Astrocyte (in vitro differentiated cells and primary cell): ENCODE results near the gene SSTR5. TPM values are rescaled to one million over a fixed set of nuclear protein-coding genes. Genes with fewer than 3 reads are reported as not detected.

Source experiments
- DNase-seq: peaks from one replicate; pipeline ENCODE4 v3.0.0-alpha.2; 2010; ENCODE audit warnings: low read depth
- FAIRE-seq: peaks from 2 replicates; lab custom pipeline; 2011; peaks lifted over from hg19 to GRCh38; lab: Jason Lieb, UNC
- H2AFZ ChIP-seq: 2 replicates; pipeline ENCODE4 v1.6.0; 2012; ENCODE audit warnings: low read depth, low read length, inconsistent platforms
- H3K27ac ChIP-seq: 2 replicates; pipeline ENCODE4 v1.5.1; 2011; ENCODE audit warnings: low read depth, low read length, inconsistent platforms
- H3K27me3 ChIP-seq: 2 replicates; pipeline ENCODE4 v1.6.0; 2011; ENCODE audit warnings: low read length, inconsistent platforms; ENCODE audit not compliant: insufficient read depth
- H3K36me3 ChIP-seq: 2 replicates; pipeline ENCODE4 v1.5.1; 2011; ENCODE audit warnings: low read length, inconsistent platforms; ENCODE audit not compliant: insufficient read depth
- H3K4me1 ChIP-seq: 2 replicates; pipeline ENCODE4 v1.5.1; 2011; ENCODE audit warnings: low read length, inconsistent platforms; ENCODE audit not compliant: insufficient read depth
- H3K4me2 ChIP-seq: 2 replicates; pipeline ENCODE4 v1.6.0; 2012; ENCODE audit warnings: low read length, inconsistent platforms
- H3K4me3 ChIP-seq: 2 replicates; pipeline ENCODE4 v1.5.1; 2011; ENCODE audit warnings: low read depth, mild to moderate bottlenecking, low read length, inconsistent platforms; ENCODE audit not compliant: insufficient read depth
- H3K79me2 ChIP-seq: 2 replicates; pipeline ENCODE4 v1.6.0; 2012; ENCODE audit warnings: mild to moderate bottlenecking, low read length, inconsistent platforms; ENCODE audit not compliant: insufficient read depth
- H3K9ac ChIP-seq: 2 replicates; pipeline ENCODE4 v1.6.0; 2012; ENCODE audit warnings: mild to moderate bottlenecking, low read length, inconsistent platforms
- H3K9me3 ChIP-seq: 2 replicates; pipeline ENCODE4 v1.5.1; 2012; ENCODE audit warnings: low read depth, mild to moderate bottlenecking, low read length, inconsistent platforms; ENCODE audit not compliant: insufficient read depth
- H4K20me1 ChIP-seq: 2 replicates; pipeline ENCODE4 v1.6.0; 2012; ENCODE audit warnings: low read length, inconsistent platforms; ENCODE audit not compliant: insufficient read depth
- H3K27ac Mint-ChIP-seq: one replicate; pipeline ENCODE4 v1.8.0; 2021; ENCODE audit warnings: mild to moderate bottlenecking, mixed read lengths; ENCODE audit not compliant: unreplicated experiment
- H3K27me3 Mint-ChIP-seq: one replicate; pipeline ENCODE4 v1.8.0; 2021; ENCODE audit warnings: low read depth, mixed read lengths; ENCODE audit not compliant: unreplicated experiment
- H3K36me3 Mint-ChIP-seq: one replicate; pipeline ENCODE4 v1.8.0; 2021; ENCODE audit warnings: low read depth, mixed read lengths; ENCODE audit not compliant: unreplicated experiment
- H3K4me1 Mint-ChIP-seq: one replicate; pipeline ENCODE4 v1.8.0; 2021; ENCODE audit warnings: low read depth, mixed read lengths; ENCODE audit not compliant: unreplicated experiment
- H3K4me3 Mint-ChIP-seq: one replicate; pipeline ENCODE4 v1.8.0; 2021; ENCODE audit warnings: mild to moderate bottlenecking, moderate library complexity, mixed read lengths; ENCODE audit not compliant: unreplicated experiment
- H3K9me3 Mint-ChIP-seq: one replicate; pipeline ENCODE4 v1.8.0; 2021; ENCODE audit warnings: mild to moderate bottlenecking, mixed read lengths; ENCODE audit not compliant: unreplicated experiment
- EZH2 ChIP-seq: IDR thresholded peaks from 2 replicates; pipeline ENCODE4 v1.6.1; 2012; ENCODE audit warnings: mild to moderate bottlenecking, low read length, inconsistent platforms; ENCODE audit not compliant: insufficient read depth
- total RNA-seq: library from RNA; stranded (reverse); gene quantifications from 2 replicates; pipeline ENCODE4 v1.2.1, GENCODE V29; 2021
- TF ChIP-seq, protein P1 (sequence below): IDR thresholded peaks from 2 replicates; pipeline ENCODE4 v1.5.1; 2011; ENCODE audit warnings: low read depth, mild to moderate bottlenecking, inconsistent platforms, low read length, moderate library complexity; ENCODE audit not compliant: insufficient read depth

Gene SSTR5
- total RNA-seq, 1 donor from 2014 or later = not detected

DNA sequence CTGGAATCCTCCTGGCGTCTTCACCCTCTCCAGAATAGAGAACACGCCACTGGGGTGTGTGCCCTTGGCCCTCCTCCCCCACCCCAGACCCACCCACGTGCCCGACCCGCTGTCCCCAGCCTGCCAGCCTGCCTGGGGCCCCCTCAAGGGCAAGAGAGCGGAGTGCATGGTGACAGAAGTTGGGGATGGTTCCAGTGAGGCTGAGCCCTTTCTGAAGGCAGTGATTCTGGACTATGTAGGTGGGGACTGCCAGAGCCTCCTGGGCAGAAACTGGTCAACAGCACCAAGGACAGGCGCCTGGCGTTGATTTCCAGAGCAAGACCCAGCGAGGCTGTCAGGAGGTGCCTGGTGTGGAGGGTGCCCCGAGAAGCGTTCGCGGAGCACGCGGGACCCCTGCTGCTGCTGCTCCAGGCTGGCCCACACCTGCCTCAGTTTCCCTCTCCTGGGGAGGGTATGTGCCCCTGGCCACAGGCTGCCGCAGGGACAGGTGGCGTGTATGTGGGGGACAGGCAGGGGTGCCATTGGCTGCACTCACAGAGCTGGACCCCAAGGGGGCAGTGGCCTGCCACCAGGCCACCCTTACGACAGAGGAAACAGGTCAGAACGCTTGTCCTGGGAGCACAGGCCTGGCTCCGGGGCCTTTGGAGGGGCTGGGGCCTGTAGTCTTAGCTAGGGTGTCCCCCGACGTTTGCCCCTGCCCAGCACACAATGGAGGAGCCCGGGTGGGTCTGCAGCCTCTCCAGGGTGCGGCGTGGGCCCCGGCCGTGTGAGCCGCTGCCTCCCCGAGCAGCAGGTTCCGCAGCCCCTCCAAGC is 1.2 kb downstream of the SSTR5 start:
- Mint-ChIP-seq H3K4me1 (no peaks in the 10 kb centered on the region), H3K27me3 (peaks cover 20% of the 10 kb centered on the region), H3K9me3 (no peaks in the 10 kb centered on the region), H3K4me3 (no peak overlapping the region), H3K27ac (no peak overlapping the region), H3K36me3 (no peaks in the 10 kb centered on the region)
- FAIRE-seq = no peak
- Histone ChIP-seq H4K20me1 (no peaks in the 10 kb centered on the region), H3K9me3 (no peaks in the 10 kb centered on the region), H3K4me3 (no peak overlapping the region), H3K27me3 (peaks cover 29% of the 10 kb centered on the region), H3K4me1 (peaks cover 1% of the 10 kb centered on the region), H3K9ac (no peak overlapping the region), H3K4me2 (no peak overlapping the region), H3K27ac (no peak overlapping the region), H3K36me3 (no peaks in the 10 kb centered on the region), H2AFZ (no peak overlapping the region), H3K79me2 (no peaks in the 10 kb centered on the region)
- no peak for DNase-seq
- TF ChIP-seq EZH2 = no peak
- TF ChIP-seq, protein P1, sequence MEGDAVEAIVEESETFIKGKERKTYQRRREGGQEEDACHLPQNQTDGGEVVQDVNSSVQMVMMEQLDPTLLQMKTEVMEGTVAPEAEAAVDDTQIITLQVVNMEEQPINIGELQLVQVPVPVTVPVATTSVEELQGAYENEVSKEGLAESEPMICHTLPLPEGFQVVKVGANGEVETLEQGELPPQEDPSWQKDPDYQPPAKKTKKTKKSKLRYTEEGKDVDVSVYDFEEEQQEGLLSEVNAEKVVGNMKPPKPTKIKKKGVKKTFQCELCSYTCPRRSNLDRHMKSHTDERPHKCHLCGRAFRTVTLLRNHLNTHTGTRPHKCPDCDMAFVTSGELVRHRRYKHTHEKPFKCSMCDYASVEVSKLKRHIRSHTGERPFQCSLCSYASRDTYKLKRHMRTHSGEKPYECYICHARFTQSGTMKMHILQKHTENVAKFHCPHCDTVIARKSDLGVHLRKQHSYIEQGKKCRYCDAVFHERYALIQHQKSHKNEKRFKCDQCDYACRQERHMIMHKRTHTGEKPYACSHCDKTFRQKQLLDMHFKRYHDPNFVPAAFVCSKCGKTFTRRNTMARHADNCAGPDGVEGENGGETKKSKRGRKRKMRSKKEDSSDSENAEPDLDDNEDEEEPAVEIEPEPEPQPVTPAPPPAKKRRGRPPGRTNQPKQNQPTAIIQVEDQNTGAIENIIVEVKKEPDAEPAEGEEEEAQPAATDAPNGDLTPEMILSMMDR = no peak

DNA sequence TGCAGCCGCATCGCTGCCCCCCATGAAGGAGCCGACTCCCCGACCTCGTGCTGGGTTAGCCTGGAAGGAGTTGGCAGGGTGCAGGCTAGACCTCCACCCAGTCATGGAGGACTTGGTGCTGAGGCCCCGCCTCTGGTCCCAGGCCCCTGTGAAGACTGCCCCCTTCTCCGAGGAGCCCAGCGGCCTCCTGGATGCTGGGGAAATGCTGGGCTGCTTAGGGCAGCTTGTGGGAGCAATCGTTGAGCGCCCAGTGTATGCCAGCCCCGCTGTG is 1.8 kb downstream of the SSTR5 start:
- Histone ChIP-seq H3K79me2 (no peaks in the 10 kb centered on the region), H3K4me3 (no peak overlapping the region), H3K27ac (no peak overlapping the region), H3K27me3 (peaks cover 29% of the 10 kb centered on the region), H4K20me1 (no peaks in the 10 kb centered on the region), H3K4me2 (no peak overlapping the region), H3K9ac (no peak overlapping the region), H3K36me3 (no peaks in the 10 kb centered on the region), H3K4me1 (peaks cover 2% of the 10 kb centered on the region), H3K9me3 (no peaks in the 10 kb centered on the region), H2AFZ (no peak overlapping the region)
- Mint-ChIP-seq H3K4me3 (no peak overlapping the region), H3K9me3 (no peaks in the 10 kb centered on the region), H3K36me3 (no peaks in the 10 kb centered on the region), H3K27me3 (peaks cover 20% of the 10 kb centered on the region), H3K27ac (no peak overlapping the region), H3K4me1 (no peaks in the 10 kb centered on the region)
- FAIRE-seq (no peak), DNase-seq (no peak)
- TF ChIP-seq EZH2 = no peak
- TF ChIP-seq, protein P1 = no peak

DNA sequence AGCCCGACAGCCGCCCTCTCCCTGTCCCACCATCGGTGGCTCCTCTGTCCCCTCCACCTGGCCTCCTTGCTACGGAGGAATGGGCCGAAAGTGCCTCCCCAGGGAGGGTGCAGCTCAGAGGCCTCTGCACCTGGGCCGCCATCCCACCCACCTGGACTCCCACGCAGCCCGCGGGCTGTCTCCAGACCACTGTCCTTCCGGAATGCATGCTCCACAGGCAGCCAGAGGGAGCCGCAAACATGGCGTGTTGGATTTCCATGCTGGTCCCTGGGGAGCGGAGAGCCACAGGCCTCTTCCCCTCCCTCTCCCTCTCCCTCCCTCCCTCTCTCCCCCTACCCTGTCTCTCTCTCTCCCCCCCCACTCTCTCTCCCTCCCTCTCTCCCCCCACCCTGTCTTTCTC is 3.0 kb downstream of the SSTR5 start:
- Histone ChIP-seq H3K4me3 (no peak overlapping the region), H3K36me3 (no peaks in the 10 kb centered on the region), H3K27me3 (peaks cover 22% of the 10 kb centered on the region), H2AFZ (no peak overlapping the region), H3K9ac (no peak overlapping the region), H3K4me2 (no peak overlapping the region), H3K4me1 (peaks cover 2% of the 10 kb centered on the region), H3K79me2 (no peaks in the 10 kb centered on the region), H3K9me3 (no peaks in the 10 kb centered on the region), H3K27ac (no peak overlapping the region), H4K20me1 (no peaks in the 10 kb centered on the region)
- H3K4me3 Mint-ChIP-seq = no peak overlapping the region
- no peak for FAIRE-seq
- TF ChIP-seq, protein P1 = no peak
- no peak for TF ChIP-seq EZH2
- no peak for DNase-seq
- no peak overlapping the region for H3K27ac Mint-ChIP-seq
- peaks cover 19% of the 10 kb centered on the region for H3K27me3 Mint-ChIP-seq
- no peaks in the 10 kb centered on the region for H3K36me3 Mint-ChIP-seq
- no peaks in the 10 kb centered on the region for H3K4me1 Mint-ChIP-seq
- no peaks in the 10 kb centered on the region for H3K9me3 Mint-ChIP-seq
